ENCODE measurements around the gene SLC50A1. TPM values are rescaled to one million over a fixed set of nuclear protein-coding genes. Genes with fewer than 3 reads are reported as not detected.
A peak's percentile ranks its signal among the peaks of the same experiment; 100 is the strongest.

SLC50A1 gene
- total and polyA plus RNA-seq, 2 of the 8 experiments (the other 6 are each of a cell fraction or from before 2014, with no cell fraction given): 36.5 to 90.8 TPM

GRCh38 chr1:155107309-155108264, 28.1 kb upstream of the SLC50A1 start:
- H3K79me1 ChIP-seq (ENCODE audit: low read depth, low read length): no peaks in the 10 kb centered on the region
- H3K4me2 ChIP-seq (ENCODE audit: insufficient read depth in 1 of 2, low read depth in 2 of 2, low read length in 2 of 2): no peak overlapping the region
- H3K36me3 ChIP-seq (ENCODE audit: control insufficient read depth in 2 of 4, insufficient read depth in 4 of 4, low read length in 3 of 4): no peaks in the 10 kb centered on the region
- no peak overlapping the region for H2AFZ ChIP-seq (ENCODE audit: low read length)
- TF ChIP-seq KDM5A (IDR thresholded peaks at IDR 0.05; ENCODE audit: low read length): no peak
- peak in 1 of 2 experiments; percentile 11; a peak in 1 of 4 replicates for TF ChIP-seq RAD21 (IDR thresholded peaks at IDR 0.05 in 1 of 2, conservative IDR thresholded peaks at IDR 0.05 in 1 of 2; ENCODE audit: low read depth in 2 of 2, low read length in 2 of 2)
- no peaks in the 10 kb centered on the region for H3K23me2 ChIP-seq (ENCODE audit: low read depth, low read length)
- FAIRE-seq: no peak
- no peak overlapping the region for H4K5ac ChIP-seq (ENCODE audit: insufficient read length, low read depth, low read length)
- no peak overlapping the region for H2BK120ac ChIP-seq (replicated peaks; ENCODE audit: low read depth, low read length)
- H2BK5ac ChIP-seq (ENCODE audit: low read depth, low read length): no peak overlapping the region
- no peaks in the 10 kb centered on the region for H3K27me3 ChIP-seq (replicated peaks in 1 of 4; ENCODE audit: control insufficient read depth in 3 of 4, extremely low read depth in 1 of 4, insufficient read depth in 3 of 4, low read length in 3 of 4)
- CTCF ChIA-PET (ENCODE audit: partially characterized antibody): interaction anchor here (0.8 to 3.5 kb wide), 15 partner anchors 11 to 70 kb away, joined by 3 to 29 read pairs (median 4); no protein-coding TSS in a partner anchor
- no peak overlapping the region for H4K91ac ChIP-seq (replicated peaks; ENCODE audit: insufficient read length, low read length)
- no peaks in the 10 kb centered on the region for H3K9me3 ChIP-seq (ENCODE audit: insufficient read depth in 2 of 2, low read depth in 1 of 2, low read length in 1 of 2)
- no peak overlapping the region for H3K9ac ChIP-seq (replicated peaks in 1 of 4; ENCODE audit: extremely low read depth in 1 of 4, low read depth in 3 of 4, low read length in 3 of 4)
- H3K27ac ChIP-seq (ENCODE audit: low read depth, low read length): no peak overlapping the region
- H3K4ac ChIP-seq (replicated peaks; ENCODE audit: insufficient read length, low read depth, low read length): no peak overlapping the region
- H3K56ac ChIP-seq (replicated peaks; ENCODE audit: insufficient read length, low read depth, low read length): no peak overlapping the region
- 83% methylated on average over 12 of the region's 12 CpGs; no CpG with 5 or more reads in 1 of the 2 experiments for WGBS, 2 experiments (ENCODE audit: extremely low coverage in 1 of 2, insufficient coverage in 1 of 2, insufficient read length in 1 of 2, insufficient replicate concordance in 2 of 2, low coverage in 1 of 2, low lambda C conversion rate in 2 of 2, missing lambda C conversion rate in 1 of 2)
- H4K8ac ChIP-seq (ENCODE audit: extremely low read depth, insufficient read depth, low read length): no peak overlapping the region
- H3K4me3 ChIP-seq (ENCODE audit: extremely low read depth in 1 of 4, insufficient read depth in 2 of 4, low read depth in 3 of 4, low read length in 4 of 4): no peak overlapping the region
- H3K79me2 ChIP-seq (ENCODE audit: control insufficient read depth in 1 of 2, insufficient read depth in 2 of 2, low read length in 2 of 2): no peaks in the 10 kb centered on the region
- no peak overlapping the region for H3K23ac ChIP-seq (ENCODE audit: insufficient read length)
- H2BK20ac ChIP-seq (ENCODE audit: low read length): no peak overlapping the region
- DNase-seq (ENCODE audit: low read depth in 1 of 2, low spot score in 2 of 2): no peak
- POLR2A ChIA-PET (ENCODE audit: partially characterized antibody): interaction anchor here (1.1 kb wide), 1 partner anchor 22 kb away, joined by 3 read pairs; no protein-coding TSS in a partner anchor
- H2BK12ac ChIP-seq (ENCODE audit: low read depth, low read length): no peak overlapping the region
- H3K14ac ChIP-seq (ENCODE audit: insufficient read length): no peak overlapping the region
- peaks cover 0 to 3% (median 0%) of the 10 kb centered on the region in 4 experiments; a peak in 2 of 7 replicates for H3K4me1 ChIP-seq (replicated peaks in 1 of 4; ENCODE audit: control insufficient read depth in 3 of 4, insufficient read depth in 4 of 4, low read length in 3 of 4)
- H4K20me1 ChIP-seq (replicated peaks in 1 of 2; ENCODE audit: control insufficient read depth in 1 of 2, insufficient read depth in 2 of 2, low read length in 2 of 2): peaks cover 0 to 4% of the 10 kb centered on the region in 2 experiments
- H2BK15ac ChIP-seq (ENCODE audit: low read length): no peak overlapping the region
- no peak overlapping the region for H2AK5ac ChIP-seq (ENCODE audit: low read depth, low read length)
- no peak overlapping the region for H3K18ac ChIP-seq (ENCODE audit: extremely low read depth, low read length)
